NK-92 treated with Interleukin-12 subunit alpha and Interleukin-12 subunit beta, amount 100 ng/mL, for 24 hours (cell line): ENCODE data around the gene PTPRN2.

ENCODE experiments used
- DNase-seq: peaks from one replicate; lab custom pipeline; 2025; lab: John Stamatoyannopoulos, UW

The PTPRN2 gene

DNA sequence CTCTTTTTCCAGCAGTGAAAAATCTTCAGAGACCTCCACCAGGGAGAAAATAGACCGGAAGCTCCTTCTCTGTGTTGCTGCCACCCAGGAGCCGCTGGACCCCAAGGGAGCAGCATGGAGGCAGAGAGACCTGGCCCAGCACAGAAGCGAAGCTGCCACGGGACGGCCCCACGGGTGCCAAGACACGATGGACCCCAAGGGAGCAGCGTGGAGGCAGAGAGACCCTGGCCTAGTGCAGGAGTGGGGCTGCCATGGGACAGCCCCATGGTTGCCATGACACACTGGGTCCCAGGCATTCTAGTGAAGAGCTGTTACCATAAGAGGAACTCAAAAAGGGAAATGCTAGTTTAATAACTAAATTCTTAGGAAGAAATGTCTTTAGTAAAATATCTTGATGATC is 186.3 kb downstream of the PTPRN2 start:
- no peak for DNase-seq

DNA sequence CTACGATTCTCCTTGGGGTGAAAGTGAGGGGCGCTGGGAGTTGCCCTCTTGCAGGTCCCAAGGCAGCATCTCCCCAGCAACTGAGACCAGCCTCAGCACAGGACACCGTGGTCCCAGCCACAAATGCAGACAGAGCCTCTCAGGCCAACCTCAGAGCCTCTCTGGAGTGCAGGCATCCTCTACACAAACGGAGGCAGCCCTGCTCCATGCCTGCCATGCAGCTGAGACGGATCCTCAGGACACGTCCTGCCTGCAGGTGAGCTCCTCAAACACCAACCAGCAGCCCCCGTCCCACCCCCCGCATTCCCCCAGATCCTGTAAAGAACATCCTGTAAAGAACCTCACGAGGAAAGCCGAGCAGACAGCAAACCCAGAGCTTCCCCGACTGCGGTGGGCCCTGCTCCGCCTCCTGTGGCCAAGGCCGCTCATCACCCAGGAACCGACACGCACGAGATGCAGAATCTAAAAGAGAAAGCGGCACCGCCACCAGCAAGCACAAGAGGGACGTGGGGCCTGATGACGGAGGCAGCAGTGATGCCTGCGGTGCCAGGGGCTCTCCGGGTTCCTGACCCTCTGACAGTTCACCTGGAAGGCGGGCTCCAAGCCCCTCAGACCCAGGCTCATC is 186.9 kb downstream of the PTPRN2 start:
- DNase-seq = no peak

DNA sequence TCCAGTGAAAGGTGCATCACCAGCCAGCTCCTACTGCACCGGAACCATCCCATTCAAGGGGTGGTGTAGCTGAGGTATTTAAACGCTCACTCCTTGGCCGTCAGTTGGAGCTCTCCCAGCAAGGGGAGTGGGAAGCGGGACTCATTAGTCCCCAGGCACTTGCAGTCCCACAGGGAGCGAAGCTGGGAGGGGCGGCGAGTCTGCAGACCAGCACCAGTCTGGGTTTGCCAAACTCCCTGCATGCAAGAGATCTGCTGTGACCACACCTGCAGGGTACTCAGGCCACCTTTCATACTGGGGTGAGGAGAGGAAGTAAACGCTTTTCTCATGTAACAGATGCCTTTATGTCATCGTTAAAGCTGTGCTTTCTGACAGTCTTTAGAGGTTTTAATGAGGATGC is 187.9 kb downstream of the PTPRN2 start:
- no peak for DNase-seq

DNA sequence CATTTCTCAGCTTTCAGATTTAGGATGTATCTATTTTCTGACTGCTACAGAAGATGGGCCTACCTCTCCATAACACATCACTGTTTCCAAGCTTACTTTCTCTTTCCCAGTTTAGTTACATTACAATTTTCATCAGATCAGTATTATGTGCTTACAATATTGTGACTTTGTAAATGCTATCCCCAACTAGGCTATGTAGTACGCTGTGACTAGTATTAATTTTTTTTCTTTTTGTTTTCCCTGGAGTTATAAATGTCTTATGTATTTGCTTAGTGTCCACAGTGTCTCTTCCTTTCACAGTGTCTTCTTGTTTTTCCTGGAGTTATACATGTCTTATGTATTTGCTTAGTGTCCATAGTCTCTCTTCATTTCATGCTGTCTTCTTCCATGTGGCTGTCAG is 188.9 kb downstream of the PTPRN2 start:
- DNase-seq = no peak

DNA sequence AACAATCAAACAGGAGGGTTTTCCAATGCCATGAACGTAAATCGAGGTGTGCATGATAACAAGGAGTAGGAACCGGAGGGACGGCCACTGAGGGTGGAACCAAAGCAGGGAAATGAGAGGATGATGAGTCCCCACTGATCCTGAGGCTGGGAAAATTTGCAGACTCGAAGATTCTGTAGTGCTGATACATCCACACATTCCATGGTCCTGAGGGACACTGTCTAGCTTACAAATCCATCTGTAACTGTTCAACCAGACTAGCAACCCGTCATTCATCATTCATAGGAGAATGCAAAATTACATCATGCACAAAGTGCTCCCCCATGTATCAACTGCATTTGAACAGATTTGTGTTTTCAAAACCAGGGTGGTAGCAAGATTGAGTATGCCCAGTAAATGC is 189.7 kb downstream of the PTPRN2 start:
- no peak for DNase-seq

DNA sequence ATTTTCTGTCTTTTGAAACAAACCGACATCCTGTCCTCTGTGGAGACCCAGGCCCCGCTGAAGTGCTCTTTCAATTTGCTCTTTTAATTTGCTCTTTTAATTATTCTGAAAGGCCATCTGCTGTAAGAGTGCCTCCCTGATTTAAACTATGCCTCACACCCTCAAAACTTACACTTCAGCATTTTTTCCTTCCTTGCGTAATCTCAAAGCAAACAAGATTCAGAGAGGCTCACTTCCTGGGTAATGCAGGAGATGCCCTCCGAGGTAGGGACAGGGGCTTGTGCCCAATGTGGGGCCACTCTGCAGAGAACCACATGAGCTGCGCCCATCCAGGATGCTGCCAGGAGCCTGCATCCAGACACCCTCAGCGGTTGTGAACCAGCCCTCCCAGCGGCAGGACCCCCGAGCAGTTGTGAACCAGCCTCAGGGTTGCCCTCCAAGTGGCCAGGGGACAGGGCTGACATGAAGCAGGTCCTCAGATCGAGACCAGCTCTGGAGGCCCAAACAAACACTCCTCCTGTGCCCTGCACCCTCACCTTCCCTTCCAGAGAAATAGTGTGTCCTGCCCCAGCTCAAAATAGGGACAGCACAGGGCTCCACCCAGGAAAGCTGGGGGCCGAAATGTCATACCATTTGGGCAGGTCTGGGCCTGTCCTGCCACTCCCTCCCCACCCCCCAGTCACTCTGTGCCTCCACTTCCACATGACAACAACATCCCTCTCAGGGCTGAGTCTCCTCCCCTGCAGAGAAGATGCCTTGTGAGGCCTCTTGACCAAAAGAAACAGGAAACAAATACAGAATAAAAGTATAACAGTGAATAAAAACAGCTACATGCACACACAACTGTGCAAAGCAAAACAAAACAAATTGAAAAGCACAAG is 190.4 kb downstream of the PTPRN2 start:
- no peak for DNase-seq

DNA sequence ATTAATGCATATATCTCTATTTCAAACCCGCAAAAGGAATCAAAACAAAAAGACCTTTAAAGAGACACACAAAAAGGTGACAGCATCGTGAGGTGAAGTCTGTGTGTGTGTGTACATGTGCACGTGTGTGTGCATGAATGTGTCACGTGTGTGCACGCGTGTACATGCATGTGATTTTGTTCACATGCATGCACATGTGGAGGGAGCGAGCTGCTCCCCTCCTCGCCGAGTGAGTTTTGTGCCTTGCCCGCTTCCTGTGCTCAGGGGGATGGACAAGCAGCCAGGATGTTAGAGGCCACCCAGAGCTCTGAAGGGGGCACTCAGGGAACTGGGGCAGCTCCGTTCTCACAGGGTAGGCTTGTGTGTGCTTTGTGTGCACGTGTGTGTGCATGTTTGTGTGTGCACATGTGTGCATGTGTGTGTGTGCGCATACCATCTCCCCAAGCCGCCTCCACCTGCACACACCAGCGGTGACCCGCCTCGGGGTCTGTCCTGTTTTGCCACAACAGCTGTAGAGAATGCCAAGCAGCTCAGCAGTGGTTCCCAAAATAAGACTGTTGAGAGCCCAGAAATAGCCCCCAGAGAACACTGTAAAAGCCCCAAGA is 191.2 kb downstream of the PTPRN2 start:
- DNase-seq = no peak

DNA sequence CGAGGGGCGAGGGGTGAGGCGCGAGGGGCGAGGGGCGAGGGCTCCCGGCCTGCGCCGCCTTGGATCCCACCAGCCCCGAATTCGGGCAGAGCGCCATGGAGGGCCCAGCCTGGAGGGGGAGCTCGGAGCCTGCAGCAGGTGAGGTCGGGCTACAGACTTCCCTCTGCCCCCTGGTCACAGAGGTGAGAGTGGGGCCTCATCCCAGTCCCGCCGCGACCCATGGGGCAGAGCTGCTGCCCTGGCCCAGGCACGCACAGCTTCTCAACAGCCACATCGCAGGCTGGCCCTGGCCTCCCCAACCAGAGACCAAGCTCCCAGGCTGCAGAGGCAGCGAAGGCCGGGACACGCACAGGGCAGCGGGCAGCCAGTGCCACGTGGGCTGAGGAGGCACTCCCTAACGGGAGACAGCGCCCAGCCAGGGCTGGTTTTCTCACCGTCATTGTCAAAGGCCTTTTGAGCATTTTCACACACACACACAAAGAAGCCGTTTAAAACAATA is 191.8 kb downstream of the PTPRN2 start:
- no peak for DNase-seq

DNA sequence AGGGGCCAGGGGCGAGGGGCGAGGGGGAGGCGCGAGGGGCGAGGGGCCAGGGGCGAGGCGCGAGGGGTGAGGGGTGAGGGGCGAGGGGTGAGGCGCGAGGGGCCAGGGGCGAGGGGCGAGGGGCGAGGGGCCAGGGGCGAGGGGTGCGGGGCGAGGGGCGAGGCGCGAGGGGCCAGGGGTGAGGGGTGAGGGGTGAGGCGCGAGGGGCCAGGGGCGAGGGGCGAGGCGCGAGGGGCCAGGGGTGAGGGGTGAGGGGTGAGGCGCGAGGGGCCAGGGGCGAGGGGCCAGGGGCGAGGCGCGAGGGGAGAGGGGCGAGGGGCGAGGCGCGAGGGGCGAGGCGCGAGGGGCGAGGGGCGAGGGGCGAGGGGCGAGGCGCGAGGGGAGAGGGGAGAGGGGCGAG is 192.3 kb downstream of the PTPRN2 start:
- no peak for DNase-seq

DNA sequence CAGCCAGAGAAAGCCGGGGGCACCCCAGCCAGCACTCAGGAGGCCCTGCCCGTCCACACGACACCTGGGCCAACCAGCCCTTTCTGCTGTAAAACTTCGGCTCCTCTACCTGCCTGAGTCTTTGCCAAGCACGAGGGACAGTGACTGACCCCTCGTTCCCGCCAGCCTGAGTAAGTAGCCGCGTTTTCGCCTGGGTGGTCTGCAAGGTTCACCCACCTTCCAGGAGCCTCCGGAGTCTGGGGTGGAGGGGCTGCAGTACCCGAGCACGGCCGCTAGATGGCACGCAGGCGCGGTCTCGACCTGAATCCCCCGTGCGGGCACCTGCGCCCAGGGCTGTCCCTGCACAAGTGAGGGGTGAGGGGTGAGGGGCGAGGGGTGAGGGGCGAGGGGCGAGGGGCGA is 192.7 kb downstream of the PTPRN2 start:
- DNase-seq = no peak

DNA sequence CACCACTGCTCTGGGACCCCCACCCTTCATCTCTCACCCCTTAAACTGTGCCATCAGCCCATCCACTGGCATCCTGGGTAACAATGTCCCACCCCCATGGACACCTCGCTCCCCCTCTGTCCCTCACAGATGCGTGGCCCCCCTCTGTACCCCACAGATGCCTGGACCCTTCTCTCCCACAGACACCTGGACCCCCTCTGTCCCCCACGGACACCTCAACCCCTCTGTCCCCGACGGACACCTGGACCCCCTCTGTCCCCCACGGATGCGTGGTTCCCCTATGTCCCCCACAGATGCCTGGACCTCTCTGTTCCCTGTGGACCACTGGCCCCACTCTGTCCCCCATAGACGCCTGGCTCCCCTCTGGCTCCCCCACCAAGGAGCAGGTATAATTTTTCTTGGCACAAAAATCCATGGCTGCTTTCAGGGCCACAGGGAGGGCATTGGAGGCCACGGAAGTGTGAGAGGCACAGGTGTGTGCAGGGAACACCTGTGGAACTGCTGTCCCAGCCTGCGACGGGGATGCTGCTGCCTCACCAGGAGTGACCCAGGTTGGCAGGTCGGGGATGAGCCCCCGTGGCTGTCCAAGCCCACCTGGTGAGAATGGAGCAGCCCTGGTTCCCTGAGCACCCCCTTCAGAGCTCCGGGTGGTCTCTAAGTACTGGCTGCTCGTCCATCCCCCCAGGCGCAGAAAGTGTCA is 193.5 kb downstream of the PTPRN2 start:
- no peak for DNase-seq

DNA sequence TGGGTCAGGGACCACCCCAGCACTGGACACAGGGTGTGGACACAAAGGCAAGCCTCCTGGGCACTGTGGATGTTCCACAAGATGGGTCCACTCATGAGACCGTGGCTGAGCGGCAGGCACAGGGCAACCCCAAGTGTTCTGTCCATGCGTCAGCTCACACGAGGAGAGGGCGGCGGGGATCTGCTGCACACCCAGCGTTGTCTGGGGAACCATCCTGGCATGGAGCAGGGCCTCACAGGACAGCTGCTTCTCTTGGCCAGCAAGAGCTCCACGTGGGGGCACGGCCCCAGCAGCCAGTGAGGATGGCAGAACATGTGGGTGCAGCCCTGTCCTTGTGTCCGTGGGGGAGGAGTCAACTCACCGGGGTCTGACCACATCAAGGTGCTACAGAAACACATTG is 195.4 kb downstream of the PTPRN2 start:
- DNase-seq = no peak

DNA sequence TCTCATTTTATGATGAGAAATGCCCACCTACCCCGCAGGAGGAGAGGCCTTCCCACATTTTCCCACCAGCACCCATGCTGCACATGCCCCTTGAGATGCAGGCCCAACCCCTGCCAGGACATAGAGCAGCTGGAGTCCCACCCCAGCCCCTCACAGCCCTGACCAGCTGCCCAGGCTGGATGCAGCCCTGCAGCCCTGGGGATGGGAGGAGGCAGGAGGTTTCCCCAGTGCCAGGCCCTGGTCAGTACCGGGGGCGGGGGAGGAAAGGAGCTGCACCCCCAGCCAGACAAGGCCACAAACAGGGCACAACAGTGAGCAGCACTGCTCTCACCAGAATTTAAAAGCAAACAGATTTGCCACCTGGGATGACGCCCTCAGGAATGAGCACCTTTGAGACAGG is 196.1 kb downstream of the PTPRN2 start:
- DNase-seq = no peak

DNA sequence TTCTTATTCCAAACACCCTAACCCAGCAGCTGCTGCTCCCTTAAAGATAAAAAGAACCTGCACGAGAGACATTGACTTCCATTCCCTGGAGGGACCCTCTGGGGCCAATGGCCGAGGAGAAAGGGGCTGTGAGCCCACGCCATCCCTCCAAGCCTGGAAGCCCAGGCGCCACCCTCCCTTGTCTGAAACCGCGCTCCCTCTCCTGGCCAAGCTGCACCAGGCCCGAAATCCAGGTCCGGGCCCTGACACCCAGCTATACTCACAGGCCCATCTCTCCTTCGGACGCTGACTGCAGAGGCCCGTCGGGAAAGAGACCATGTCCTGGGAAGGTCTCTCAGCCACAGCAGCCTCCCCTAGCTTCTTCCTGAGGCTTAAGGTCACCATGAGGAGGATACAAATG is 196.5 kb downstream of the PTPRN2 start:
- no peak for DNase-seq

DNA sequence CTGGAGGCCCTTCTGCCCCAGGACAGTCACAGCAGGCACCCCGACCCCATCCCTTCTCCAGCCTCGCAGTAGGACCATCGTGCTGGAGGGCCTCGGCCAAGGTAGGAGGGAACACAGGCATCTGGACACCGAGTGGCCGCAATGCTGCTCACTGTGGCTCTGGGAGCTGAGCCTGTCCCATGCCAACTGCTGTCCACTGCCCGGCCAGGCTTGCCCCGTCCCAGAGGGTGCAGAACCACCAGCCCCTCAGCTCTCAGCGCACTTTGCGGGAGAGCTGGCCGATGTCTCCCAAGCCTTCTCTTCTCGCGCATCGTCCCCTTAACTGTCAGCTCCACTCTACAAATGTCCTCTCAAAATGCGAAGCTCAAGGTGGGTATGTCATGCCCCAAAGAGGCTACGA is 197.2 kb downstream of the PTPRN2 start:
- DNase-seq = no peak

DNA sequence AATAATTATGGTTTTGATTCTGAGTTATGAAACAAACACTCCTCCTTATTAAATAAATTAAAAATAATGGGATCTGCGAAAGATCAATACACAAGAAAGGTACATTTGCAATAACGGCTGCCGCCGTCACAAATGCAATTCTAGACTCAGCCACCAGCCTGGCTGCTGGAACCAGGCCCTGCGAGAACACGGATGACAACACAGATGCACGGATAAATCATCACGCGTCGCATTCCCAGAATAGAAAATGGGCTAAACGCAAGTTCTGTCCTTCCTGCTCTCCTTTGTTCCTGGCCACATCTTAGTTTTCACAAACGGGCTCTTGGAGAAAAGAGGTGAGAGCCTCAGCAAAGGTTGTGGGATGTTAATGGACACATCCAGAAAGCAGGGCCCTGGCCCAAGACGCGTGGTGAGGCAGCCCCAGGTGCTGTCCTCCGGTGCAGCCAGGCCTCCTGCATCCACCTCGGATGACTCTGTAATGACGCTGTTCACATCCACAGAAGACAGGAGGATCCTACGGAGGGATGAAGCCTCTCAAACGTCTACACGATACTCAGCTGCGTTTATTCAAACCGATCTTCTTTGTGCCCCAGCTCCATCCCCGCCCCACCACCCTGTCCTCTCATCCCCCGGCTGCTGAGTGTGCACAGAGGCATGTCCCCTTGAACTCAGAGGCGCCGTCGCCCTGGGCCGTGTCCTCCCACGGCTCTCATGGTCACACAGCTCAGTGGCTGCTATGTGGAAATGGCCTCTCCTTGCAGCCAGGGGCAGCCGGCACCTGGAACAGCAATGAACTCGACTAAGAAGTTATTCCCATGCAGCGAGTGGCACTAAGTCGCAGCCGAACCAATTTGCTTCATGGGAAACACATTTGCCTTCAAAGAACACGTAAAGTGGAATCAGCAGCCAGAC is 197.9 kb downstream of the PTPRN2 start:
- no peak for DNase-seq

DNA sequence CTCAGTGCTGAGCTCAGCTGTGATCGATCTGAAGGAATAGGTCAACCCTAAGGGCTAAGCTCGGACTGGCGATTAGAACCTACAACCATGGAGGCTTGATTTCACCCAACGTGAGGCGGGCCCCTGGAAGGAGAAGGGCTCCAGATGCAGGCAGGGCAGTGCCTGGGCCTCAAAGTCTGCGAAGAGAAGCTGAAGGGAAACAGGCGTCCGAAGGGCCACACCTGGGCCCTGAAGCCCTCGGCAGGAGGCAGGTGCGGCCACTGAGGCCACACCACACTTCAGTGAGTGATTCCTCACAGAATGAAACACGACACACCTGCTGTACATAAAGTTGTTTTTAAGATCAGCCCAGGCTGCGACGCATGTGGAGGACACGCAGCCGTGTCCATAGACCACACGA is 198.7 kb downstream of the PTPRN2 start:
- no peak for DNase-seq

DNA sequence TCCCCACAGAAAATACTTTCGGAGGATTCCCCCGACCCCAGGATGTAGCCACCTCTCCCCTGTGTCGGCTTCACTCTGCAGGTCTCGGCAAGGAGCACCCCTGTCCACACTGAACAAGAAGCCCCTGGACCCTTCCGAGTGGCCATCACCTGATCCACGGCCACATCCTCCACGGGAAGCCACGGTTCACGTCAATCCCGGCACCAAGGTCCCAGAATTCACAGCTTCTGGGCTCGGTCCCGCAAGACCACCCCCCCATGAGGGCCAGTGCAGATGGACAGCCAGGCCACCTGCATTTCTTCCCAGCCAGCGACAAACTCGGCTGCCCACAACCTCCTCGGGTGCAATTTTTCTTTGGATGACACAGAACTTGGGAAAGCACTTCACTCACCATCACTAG is 199.6 kb downstream of the PTPRN2 start:
- DNase-seq = no peak

DNA sequence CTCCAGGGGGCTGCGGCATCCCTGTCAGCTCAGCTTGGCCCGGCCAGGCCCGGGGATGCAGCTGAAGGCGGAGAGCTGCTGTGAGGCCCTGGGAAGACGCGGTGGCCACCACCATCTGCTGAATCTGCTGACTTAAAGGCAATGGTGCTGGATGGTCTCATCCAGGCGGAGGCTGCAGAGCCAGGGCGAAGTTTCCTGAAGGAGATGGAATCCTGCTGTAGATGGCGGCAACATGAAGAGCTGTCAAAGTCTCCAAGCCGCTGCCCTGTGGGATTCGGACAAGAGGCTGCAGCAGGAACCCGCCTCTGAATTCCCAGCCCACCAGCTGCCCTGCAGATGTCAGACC is 200.1 kb downstream of the PTPRN2 start:
- no peak for DNase-seq

DNA sequence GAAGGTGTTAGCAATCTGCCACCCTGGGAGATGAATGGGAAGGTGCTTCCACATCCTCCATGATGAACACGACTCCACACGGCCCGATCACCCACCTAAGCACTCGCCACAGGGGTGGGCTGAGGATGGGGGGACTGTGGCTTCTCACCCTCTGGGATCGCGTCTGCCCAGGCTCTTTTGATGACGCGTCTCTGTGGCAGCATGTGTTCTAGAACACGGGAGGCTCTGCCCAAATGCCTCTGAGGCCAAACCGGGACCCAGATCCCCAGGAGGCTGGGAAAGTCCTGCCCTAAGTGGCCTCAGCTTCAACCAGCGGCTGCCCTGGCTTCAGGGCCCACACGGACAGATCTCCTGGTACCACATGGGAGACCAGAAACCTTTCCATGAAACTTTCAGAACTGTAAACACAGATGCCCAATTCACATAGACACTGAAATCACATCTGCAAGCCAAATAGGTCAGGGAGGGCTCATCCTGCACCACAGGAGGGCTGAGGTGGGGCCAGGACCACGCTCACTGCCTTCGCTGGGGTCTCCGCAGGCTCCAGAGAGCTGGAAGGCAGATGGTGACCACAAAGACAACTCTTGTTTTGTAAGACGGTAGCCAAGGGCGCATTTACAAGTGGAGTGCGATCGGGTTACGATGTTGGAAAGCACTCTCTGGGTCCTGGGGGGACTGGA is 200.6 kb downstream of the PTPRN2 start:
- DNase-seq = no peak

DNA sequence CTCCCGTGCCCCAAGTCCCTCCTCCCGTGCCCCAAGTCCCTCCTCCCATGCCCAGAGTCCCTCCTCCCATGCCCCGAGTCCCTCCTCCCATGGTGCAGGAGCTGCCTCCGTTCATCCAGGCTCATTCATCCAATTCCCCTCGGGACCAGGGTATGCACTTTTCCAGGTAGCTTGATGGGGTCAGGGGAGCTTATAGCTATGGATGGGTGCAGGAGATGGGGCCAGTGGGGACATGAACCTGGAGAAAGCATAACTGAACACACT is 201.3 kb downstream of the PTPRN2 start:
- no peak for DNase-seq
